Retinal pigment epithelial cell (primary cell): ENCODE data around the gene TKTL1.
A peak's percentile ranks its signal among the peaks of the same experiment; 100 is the strongest.

Source experiments
- DNase-seq: peaks from one replicate; pipeline ENCODE4 v3.0.0-alpha.2; 2010; ENCODE audit warnings: low read depth
- H3K4me3 ChIP-seq: 2 replicates; pipeline ENCODE4 v1.5.1; 2011; ENCODE audit warnings: mild to moderate bottlenecking, low read length, control low read depth, moderate library complexity
- TF ChIP-seq, protein P1 (sequence below): conservative IDR thresholded peaks from 2 replicates; pipeline ENCODE4 v1.5.1; 2011; ENCODE audit warnings: low read depth, low read length, control low read depth, inconsistent platforms

TKTL1 gene

GRCh38 chrX:154373340-154374306 is 78.0 kb downstream of the TKTL1 start:
- TF ChIP-seq, protein P1, sequence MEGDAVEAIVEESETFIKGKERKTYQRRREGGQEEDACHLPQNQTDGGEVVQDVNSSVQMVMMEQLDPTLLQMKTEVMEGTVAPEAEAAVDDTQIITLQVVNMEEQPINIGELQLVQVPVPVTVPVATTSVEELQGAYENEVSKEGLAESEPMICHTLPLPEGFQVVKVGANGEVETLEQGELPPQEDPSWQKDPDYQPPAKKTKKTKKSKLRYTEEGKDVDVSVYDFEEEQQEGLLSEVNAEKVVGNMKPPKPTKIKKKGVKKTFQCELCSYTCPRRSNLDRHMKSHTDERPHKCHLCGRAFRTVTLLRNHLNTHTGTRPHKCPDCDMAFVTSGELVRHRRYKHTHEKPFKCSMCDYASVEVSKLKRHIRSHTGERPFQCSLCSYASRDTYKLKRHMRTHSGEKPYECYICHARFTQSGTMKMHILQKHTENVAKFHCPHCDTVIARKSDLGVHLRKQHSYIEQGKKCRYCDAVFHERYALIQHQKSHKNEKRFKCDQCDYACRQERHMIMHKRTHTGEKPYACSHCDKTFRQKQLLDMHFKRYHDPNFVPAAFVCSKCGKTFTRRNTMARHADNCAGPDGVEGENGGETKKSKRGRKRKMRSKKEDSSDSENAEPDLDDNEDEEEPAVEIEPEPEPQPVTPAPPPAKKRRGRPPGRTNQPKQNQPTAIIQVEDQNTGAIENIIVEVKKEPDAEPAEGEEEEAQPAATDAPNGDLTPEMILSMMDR, result peak; percentile 63
- peak overlapping the region; percentile 44 for H3K4me3 ChIP-seq
- no peak for DNase-seq

DNA sequence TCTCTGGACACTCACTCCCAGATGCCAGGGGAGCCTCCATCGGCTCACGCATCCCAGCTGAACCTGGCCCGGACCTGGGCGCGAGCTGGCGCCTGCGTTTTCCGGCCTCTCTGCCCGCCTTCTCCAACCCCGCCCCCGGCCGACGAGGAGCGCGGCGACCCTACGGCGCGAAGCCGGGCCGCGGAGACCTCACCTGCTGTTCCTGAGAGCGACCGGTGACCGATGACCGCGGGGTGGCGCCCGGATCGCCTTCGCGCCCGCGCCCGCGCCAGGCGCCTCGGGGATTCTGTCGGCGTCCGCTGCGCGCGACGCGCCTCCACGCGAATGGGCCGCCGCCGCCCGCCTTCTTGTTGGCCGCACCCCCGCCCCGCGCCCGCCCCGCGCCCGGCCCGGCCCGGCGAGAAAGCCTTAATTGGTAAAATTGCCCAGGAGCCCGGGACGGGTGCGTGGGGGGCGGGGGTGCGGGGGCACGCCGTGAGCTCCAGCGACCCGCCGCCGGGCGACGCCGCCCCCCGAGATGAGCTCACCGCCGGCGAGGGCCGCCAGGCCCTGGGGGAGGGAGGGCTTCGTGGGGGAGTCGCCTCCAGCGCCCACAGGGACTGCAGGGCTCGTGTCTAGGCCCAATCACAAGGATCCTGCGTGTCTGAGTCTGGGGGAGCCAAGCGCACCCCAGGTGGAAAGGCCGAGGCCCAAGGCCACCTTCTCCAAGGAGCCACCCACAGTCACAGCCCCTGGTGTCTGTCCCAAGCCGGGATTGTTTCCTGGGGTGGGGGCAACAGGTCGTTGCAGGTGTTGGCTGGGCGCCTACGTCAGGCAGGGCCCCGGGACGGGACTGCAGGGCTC is 78.9 kb downstream of the TKTL1 start, which contains the start of gene FLNA:
Gene FLNA, minus strand, starts transcription at position 322 of the 843 bp plus-strand sequence. CDS start 3,389 bp downstream, outside the sequence.
- TF ChIP-seq, protein P1, result peak; percentile 1
- peak within 1 kb of the TSS; percentile 44 for H3K4me3 ChIP-seq
- no peak for DNase-seq

DNA sequence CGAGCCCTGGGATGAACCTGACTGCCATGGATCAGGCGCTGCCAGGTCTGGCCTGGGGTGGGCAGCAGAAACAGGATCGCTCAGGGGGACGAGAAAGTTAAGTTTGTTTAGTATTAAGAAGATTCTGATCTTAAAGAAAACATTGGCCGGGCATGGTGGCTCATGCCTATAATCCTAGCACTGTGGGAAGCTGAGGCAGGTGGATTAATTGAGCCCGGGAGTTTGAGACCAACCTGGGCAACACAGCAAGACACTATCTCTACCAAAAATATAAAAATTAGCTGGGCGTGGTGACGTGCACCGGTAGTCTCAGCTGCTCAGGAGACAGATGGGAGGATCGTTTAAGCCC is 79.5 kb downstream of the TKTL1 start:
- DNase-seq, result no peak
- TF ChIP-seq, protein P1, result no peak
- peak overlapping the region; percentile 29 for H3K4me3 ChIP-seq

- DNase-seq, result no peak
- TF ChIP-seq, protein P1, result no peak
- H3K4me3 ChIP-seq, result no peak overlapping the region
Measured at GRCh38 chrX:154376774-154377173, 81.2 kb downstream of the TKTL1 start.

DNA sequence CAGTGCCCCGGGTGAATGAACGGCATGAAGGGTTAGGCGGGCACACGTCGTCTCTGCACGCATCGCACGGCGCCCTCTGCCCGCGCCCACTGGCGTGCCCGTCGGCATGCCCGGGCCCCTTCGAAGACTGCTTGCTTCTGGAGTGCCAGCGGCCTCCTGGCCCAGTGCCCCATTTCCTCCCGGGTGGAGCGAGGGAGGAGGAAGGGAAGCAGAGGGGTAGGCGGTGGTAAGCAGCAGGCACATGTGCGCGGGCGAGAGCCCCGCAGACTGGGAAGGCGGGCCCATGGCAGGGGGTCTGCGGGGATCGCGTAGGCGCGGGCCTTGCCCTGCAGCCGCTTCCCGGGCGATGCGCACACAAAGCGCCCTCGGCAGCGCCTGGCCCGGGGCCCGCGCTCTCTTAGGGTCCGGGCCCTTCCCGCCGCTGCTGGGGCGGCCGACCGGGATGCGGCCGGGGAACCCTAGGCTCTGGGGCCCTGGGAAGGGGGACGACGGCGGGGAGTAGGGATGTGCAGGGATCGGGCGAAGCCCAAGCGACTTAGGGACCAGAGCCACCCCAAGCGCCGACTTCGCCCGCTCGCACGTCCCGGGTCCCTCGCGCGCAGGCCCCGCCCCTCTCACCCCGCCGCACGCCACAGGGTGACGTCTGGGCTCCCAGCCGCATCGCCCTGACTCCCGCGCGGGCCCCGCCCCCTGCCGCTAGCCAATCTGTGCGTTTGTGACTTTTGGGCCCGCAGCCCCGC is 82.6 kb downstream of the TKTL1 start:
- peak overlapping the region; percentile 24 for H3K4me3 ChIP-seq

More for the DNA sequence above, 82.6 kb downstream of the TKTL1 start:
- no peak for DNase-seq
- TF ChIP-seq, protein P1, result no peak
